ENCODE data around the gene SERINC2. TPM values are rescaled to one million over a fixed set of nuclear protein-coding genes. Genes with fewer than 3 reads are reported as not detected.

The SERINC2 gene
- total and polyA plus RNA-seq, 10 of the 15 experiments (the other 5 are each of a cell fraction or from before 2014, with no cell fraction given): 0.02 to 9.4 (median 0.50) TPM

DNA sequence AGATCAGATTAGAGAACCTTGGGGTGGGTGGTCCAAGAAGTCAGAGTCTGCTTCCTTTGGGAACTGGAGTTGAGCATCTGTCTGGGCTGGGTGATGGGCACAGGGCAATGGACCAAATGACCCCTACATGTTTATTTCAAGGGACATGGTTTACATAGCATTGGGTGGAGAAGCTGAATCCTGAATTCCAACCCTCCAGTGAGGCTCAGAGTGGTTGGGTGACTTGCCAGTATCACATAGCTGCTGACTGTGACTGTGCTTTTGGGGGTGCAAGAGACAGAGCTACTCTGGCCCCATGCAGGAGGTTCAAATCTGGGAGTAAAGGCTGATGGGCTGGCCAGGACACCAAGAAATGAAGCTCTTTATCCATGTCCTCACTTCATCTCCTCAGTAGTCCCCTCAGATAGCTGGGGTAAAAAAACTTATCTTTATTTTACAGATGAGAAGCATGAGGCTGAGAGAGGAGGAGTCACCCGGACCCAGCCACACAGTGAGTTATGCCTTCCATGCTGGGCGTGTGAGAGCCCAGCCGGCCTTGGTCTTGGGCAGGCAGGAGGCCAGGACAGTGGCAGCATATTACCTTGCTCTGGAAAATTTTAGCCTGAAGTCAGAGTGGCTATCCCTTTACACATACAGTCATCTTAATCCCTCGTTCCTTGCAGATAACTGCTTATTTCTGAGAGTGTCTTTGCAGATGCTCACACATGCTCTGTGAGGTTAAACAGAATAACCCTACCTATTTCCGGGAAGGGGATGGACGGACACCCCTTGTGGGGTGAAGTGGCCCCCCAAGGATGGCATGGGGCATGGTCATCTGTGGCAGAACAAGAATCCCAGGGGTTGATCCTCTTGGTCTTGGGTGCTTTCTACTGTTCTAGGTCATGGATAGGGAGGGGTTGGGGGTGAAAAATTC, 2.8 kb upstream of the SERINC2 start (continued):
- TF ChIP-seq TBL1XR1 (IDR thresholded peaks at IDR 0.05; ENCODE audit: low read depth, low read length): no peak
- no peak for TF ChIP-seq NFXL1 (IDR thresholded peaks at IDR 0.05; ENCODE audit: borderline replicate concordance)
- no peak for TF ChIP-seq HDAC2 (IDR thresholded peaks at IDR 0.05)
- TF ChIP-seq CHD4 (IDR thresholded peaks at IDR 0.05): no peak
- no peak for TF ChIP-seq RELB (IDR thresholded peaks at IDR 0.05; ENCODE audit: low read depth)

DNA sequence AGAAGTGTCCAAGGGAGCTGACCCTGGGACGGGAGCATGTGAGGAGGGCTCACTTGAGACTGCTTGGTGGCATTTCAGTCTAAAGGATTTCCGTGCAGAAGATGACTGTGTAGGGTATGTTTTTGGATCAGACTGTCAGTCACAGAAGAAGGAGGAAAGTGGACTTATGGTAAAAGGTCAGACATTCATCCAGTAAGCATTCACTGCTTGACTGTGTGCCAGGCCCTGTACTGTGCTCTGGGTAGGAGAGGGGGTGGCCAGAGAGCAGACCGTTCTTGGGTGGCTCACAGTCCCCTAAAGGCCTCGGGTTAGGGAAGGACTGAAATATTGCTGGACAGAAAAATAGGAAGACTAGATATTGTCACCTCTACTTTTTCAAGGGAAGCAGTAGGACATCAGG, 2.1 kb upstream of the SERINC2 start:
- no peak for FAIRE-seq
- Histone ChIP-seq H3K27me3 (replicated peaks in 1 of 2; ENCODE audit: control insufficient read depth in 2 of 2, insufficient read depth in 2 of 2, low read length in 1 of 2) (peaks cover 2 to 12% of the 10 kb centered on the region in 2 experiments; a peak in 3 of 4 replicates), H3K79me2 (ENCODE audit: control insufficient read depth, insufficient read depth, low read length) (no peaks in the 10 kb centered on the region), H3K4me1 (ENCODE audit: control insufficient read depth, insufficient read depth, low read length) (peaks cover 5% of the 10 kb centered on the region; the same call in 1 of the 2 replicates), H3K9me3 (replicated peaks; ENCODE audit: control insufficient read depth, insufficient read depth, low read length) (no peaks in the 10 kb centered on the region), H3K36me3 (ENCODE audit: control insufficient read depth in 2 of 2, insufficient read depth in 2 of 2, low read length in 1 of 2) (no peaks in the 10 kb centered on the region), H3K27ac (ENCODE audit: control insufficient read depth, insufficient read depth) (no peak overlapping the region), H2AFZ (ENCODE audit: control insufficient read depth, low read depth, low read length) (no peak overlapping the region), H3K9ac (ENCODE audit: control insufficient read depth, insufficient read depth, low read length) (no peak overlapping the region), H3K4me2 (ENCODE audit: control insufficient read depth, insufficient read depth) (no peak overlapping the region), H3K4me3 (no peak overlapping the region), H4K20me1 (ENCODE audit: control insufficient read depth, insufficient read depth) (no peaks in the 10 kb centered on the region; the same call in 1 of the 2 replicates)
- RAD21 ChIA-PET (ENCODE audit: unreplicated experiment): no interaction called here
- WGBS (ENCODE audit: insufficient coverage, insufficient replicate concordance, low lambda C conversion rate, missing lambda C conversion rate): 14% methylated on average over 4 of the region's 4 CpGs
- no TSS peak for BruUV-seq (replicated peaks)
- SMC1A ChIA-PET (ENCODE audit: uncharacterized antibody, unreplicated experiment): no interaction called here
- no peak for DNase-seq (ENCODE audit: low read depth, low spot score)
- in situ Hi-C loops (cut with MboI) (no loop called here), intact Hi-C loops (cut with micrococcal nuclease; ENCODE audit: unreplicated experiment) (no loop called here)
- POLR2A ChIA-PET: no interaction called here
- CTCF ChIA-PET: interaction anchor here (1.7 to 5.7 kb wide), 4 partner anchors 10 to 225 kb away, joined by 4 to 39 read pairs (median 12); no protein-coding TSS in a partner anchor
- no peak for ATAC-seq
- TF ChIP-seq PKNOX1 (IDR thresholded peaks at IDR 0.05) (0 out of 2 replicates have a peak, but pooled peaks have one; percentile 10), CBFB (IDR thresholded peaks at IDR 0.05; ENCODE audit: low read depth) (no peak), ATF7 (IDR thresholded peaks at IDR 0.05; ENCODE audit: low read depth) (no peak)
- TF ChIP-seq, protein P1, sequence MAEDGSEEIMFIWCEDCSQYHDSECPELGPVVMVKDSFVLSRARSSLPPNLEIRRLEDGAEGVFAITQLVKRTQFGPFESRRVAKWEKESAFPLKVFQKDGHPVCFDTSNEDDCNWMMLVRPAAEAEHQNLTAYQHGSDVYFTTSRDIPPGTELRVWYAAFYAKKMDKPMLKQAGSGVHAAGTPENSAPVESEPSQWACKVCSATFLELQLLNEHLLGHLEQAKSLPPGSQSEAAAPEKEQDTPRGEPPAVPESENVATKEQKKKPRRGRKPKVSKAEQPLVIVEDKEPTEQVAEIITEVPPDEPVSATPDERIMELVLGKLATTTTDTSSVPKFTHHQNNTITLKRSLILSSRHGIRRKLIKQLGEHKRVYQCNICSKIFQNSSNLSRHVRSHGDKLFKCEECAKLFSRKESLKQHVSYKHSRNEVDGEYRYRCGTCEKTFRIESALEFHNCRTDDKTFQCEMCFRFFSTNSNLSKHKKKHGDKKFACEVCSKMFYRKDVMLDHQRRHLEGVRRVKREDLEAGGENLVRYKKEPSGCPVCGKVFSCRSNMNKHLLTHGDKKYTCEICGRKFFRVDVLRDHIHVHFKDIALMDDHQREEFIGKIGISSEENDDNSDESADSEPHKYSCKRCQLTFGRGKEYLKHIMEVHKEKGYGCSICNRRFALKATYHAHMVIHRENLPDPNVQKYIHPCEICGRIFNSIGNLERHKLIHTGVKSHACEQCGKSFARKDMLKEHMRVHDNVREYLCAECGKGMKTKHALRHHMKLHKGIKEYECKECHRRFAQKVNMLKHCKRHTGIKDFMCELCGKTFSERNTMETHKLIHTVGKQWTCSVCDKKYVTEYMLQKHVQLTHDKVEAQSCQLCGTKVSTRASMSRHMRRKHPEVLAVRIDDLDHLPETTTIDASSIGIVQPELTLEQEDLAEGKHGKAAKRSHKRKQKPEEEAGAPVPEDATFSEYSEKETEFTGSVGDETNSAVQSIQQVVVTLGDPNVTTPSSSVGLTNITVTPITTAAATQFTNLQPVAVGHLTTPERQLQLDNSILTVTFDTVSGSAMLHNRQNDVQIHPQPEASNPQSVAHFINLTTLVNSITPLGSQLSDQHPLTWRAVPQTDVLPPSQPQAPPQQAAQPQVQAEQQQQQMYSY (CRISPR knock-in tag; IDR thresholded peaks at IDR 0.05): no peak
